T-helper 2 cell treated with Interferon-gamma antibody and Interleukin-4, amounts not matched to agents 5 μg/mL and 100 μg/mL, for 36 hours (primary cell): ENCODE measurements around the gene C5orf15.

ENCODE experiments used
- DNase-seq: peaks from one replicate; pipeline ENCODE4 v3.0.0; 2021; ENCODE audit warnings: low spot score
- H3K27ac Mint-ChIP-seq: one replicate; pipeline ENCODE4 v1.8.0; 2021; ENCODE audit warnings: mild to moderate bottlenecking, mixed read lengths
- H3K27me3 Mint-ChIP-seq: one replicate; pipeline ENCODE4 v1.8.0; 2021; ENCODE audit warnings: low read depth, mixed read lengths
- H3K36me3 Mint-ChIP-seq: one replicate; pipeline ENCODE4 v1.8.0; 2021; ENCODE audit warnings: low read depth, mixed read lengths
- H3K4me1 Mint-ChIP-seq: one replicate; pipeline ENCODE4 v1.8.0; 2021; ENCODE audit warnings: low read depth, mixed read lengths
- H3K4me3 Mint-ChIP-seq: one replicate; pipeline ENCODE4 v1.8.0; 2022; ENCODE audit warnings: mild to moderate bottlenecking, moderate library complexity, mixed read lengths
- H3K9me3 Mint-ChIP-seq: one replicate; pipeline ENCODE4 v1.8.0; 2021; ENCODE audit warnings: mixed read lengths

C5orf15 gene

GRCh38 chr5:133998807-133999206 is 30.4 kb upstream of the C5orf15 start:
- H3K27me3 Mint-ChIP-seq: no peaks in the 10 kb centered on the region
- H3K4me1 Mint-ChIP-seq: peaks cover 53% of the 10 kb centered on the region
- no peak overlapping the region for H3K4me3 Mint-ChIP-seq
- no peak for DNase-seq
- peaks cover 28% of the 10 kb centered on the region for H3K36me3 Mint-ChIP-seq
- H3K27ac Mint-ChIP-seq: no peak overlapping the region
- no peaks in the 10 kb centered on the region for H3K9me3 Mint-ChIP-seq

- H3K27me3 Mint-ChIP-seq: no peaks in the 10 kb centered on the region
- H3K4me3 Mint-ChIP-seq: no peak overlapping the region
- H3K4me1 Mint-ChIP-seq: peaks cover 51% of the 10 kb centered on the region
- H3K27ac Mint-ChIP-seq: peak overlapping the region; percentile 26
- peaks cover 21% of the 10 kb centered on the region for H3K36me3 Mint-ChIP-seq
- H3K9me3 Mint-ChIP-seq: no peaks in the 10 kb centered on the region
- DNase-seq: no peak
These were observed 29.6 kb upstream of the C5orf15 start for GRCh38 chr5:133998042-133998441.

GRCh38 chr5:133996683-133997252 is 28.3 kb upstream of the C5orf15 start:
- DNase-seq: no peak
- Mint-ChIP-seq H3K4me3 (no peak overlapping the region), H3K36me3 (peaks cover 17% of the 10 kb centered on the region), H3K4me1 (peaks cover 42% of the 10 kb centered on the region), H3K27me3 (no peaks in the 10 kb centered on the region), H3K9me3 (no peaks in the 10 kb centered on the region), H3K27ac (peak overlapping the region; percentile 55)

GRCh38 chr5:133995883-133996563 is 27.6 kb upstream of the C5orf15 start:
- Mint-ChIP-seq H3K36me3 (peaks cover 17% of the 10 kb centered on the region), H3K4me3 (no peak overlapping the region), H3K27me3 (no peaks in the 10 kb centered on the region), H3K4me1 (peaks cover 40% of the 10 kb centered on the region), H3K9me3 (no peaks in the 10 kb centered on the region), H3K27ac (no peak overlapping the region)
- no peak for DNase-seq

- DNase-seq: no peak
- Mint-ChIP-seq H3K36me3 (peaks cover 18% of the 10 kb centered on the region), H3K4me1 (peaks cover 35% of the 10 kb centered on the region), H3K27ac (peak overlapping the region; percentile 15), H3K9me3 (no peaks in the 10 kb centered on the region), H3K4me3 (no peak overlapping the region), H3K27me3 (no peaks in the 10 kb centered on the region)
These were observed 26.9 kb upstream of the C5orf15 start for GRCh38 chr5:133995341-133995740.

GRCh38 chr5:133994990-133995333 is 26.5 kb upstream of the C5orf15 start:
- peaks cover 19% of the 10 kb centered on the region for H3K36me3 Mint-ChIP-seq
- no peaks in the 10 kb centered on the region for H3K27me3 Mint-ChIP-seq
- no peak overlapping the region for H3K4me3 Mint-ChIP-seq
- no peak for DNase-seq
- H3K9me3 Mint-ChIP-seq: no peaks in the 10 kb centered on the region
- peak overlapping the region; percentile 26 for H3K27ac Mint-ChIP-seq
- H3K4me1 Mint-ChIP-seq: peaks cover 31% of the 10 kb centered on the region

GRCh38 chr5:133994297-133994989 is 26.0 kb upstream of the C5orf15 start:
- H3K4me1 Mint-ChIP-seq: peaks cover 27% of the 10 kb centered on the region
- H3K36me3 Mint-ChIP-seq: peaks cover 20% of the 10 kb centered on the region
- no peak for DNase-seq
- no peak overlapping the region for H3K4me3 Mint-ChIP-seq
- no peaks in the 10 kb centered on the region for H3K9me3 Mint-ChIP-seq
- H3K27ac Mint-ChIP-seq: peak overlapping the region; percentile 26
- H3K27me3 Mint-ChIP-seq: no peaks in the 10 kb centered on the region

GRCh38 chr5:133993185-133993936 is 24.9 kb upstream of the C5orf15 start:
- DNase-seq: no peak
- Mint-ChIP-seq H3K27ac (peak overlapping the region; percentile 26), H3K9me3 (no peaks in the 10 kb centered on the region), H3K4me3 (no peak overlapping the region), H3K4me1 (peaks cover 25% of the 10 kb centered on the region), H3K36me3 (peaks cover 25% of the 10 kb centered on the region), H3K27me3 (no peaks in the 10 kb centered on the region)

- Mint-ChIP-seq H3K9me3 (no peaks in the 10 kb centered on the region), H3K4me1 (peaks cover 23% of the 10 kb centered on the region), H3K4me3 (no peak overlapping the region), H3K36me3 (peaks cover 29% of the 10 kb centered on the region), H3K27me3 (no peaks in the 10 kb centered on the region), H3K27ac (peak overlapping the region; percentile 36)
- DNase-seq: no peak
These were observed 24.2 kb upstream of the C5orf15 start for GRCh38 chr5:133992429-133993155.

GRCh38 chr5:133991171-133991910 is 22.9 kb upstream of the C5orf15 start:
- Mint-ChIP-seq H3K27me3 (no peaks in the 10 kb centered on the region), H3K27ac (no peak overlapping the region), H3K36me3 (peaks cover 34% of the 10 kb centered on the region), H3K4me1 (peaks cover 18% of the 10 kb centered on the region), H3K9me3 (no peaks in the 10 kb centered on the region), H3K4me3 (no peak overlapping the region)
- no peak for DNase-seq

- Mint-ChIP-seq H3K9me3 (no peaks in the 10 kb centered on the region), H3K4me3 (no peak overlapping the region), H3K36me3 (peaks cover 41% of the 10 kb centered on the region), H3K4me1 (peaks cover 15% of the 10 kb centered on the region), H3K27me3 (no peaks in the 10 kb centered on the region), H3K27ac (no peak overlapping the region)
- no peak for DNase-seq
These were observed 22.0 kb upstream of the C5orf15 start for GRCh38 chr5:133990396-133990795.

GRCh38 chr5:133985540-133986180 is 17.2 kb upstream of the C5orf15 start:
- no peak for DNase-seq
- H3K9me3 Mint-ChIP-seq: no peaks in the 10 kb centered on the region
- no peak overlapping the region for H3K27ac Mint-ChIP-seq
- peaks cover 54% of the 10 kb centered on the region for H3K36me3 Mint-ChIP-seq
- H3K4me3 Mint-ChIP-seq: no peak overlapping the region
- H3K27me3 Mint-ChIP-seq: no peaks in the 10 kb centered on the region
- H3K4me1 Mint-ChIP-seq: peaks cover 11% of the 10 kb centered on the region

- Mint-ChIP-seq H3K4me1 (peaks cover 14% of the 10 kb centered on the region), H3K9me3 (no peaks in the 10 kb centered on the region), H3K4me3 (no peak overlapping the region), H3K27me3 (no peaks in the 10 kb centered on the region), H3K36me3 (peaks cover 52% of the 10 kb centered on the region), H3K27ac (no peak overlapping the region)
- no peak for DNase-seq
These were observed 15.2 kb upstream of the C5orf15 start for GRCh38 chr5:133983674-133984073.
